ENCODE results near the gene C8B.

The C8B gene

GRCh38 chr1:56972976-56973375, 7.2 kb upstream of the C8B start:
- no peak for DNase-seq (ENCODE audit: low read depth in 2 of 2)

GRCh38 chr1:56970280-56970679, 4.5 kb upstream of the C8B start:
- DNase-seq (ENCODE audit: low read depth in 2 of 2), result no peak

- DNase-seq (ENCODE audit: low read depth in 2 of 2), result no peak
Measured at GRCh38 chr1:56968878-56969495, 3.2 kb upstream of the C8B start.

GRCh38 chr1:56967900-56968832, 2.4 kb upstream of the C8B start:
- no peak for DNase-seq (ENCODE audit: low read depth in 2 of 2)

- no peak for DNase-seq (ENCODE audit: low read depth in 2 of 2)
Measured at GRCh38 chr1:56967355-56967754, 1.5 kb upstream of the C8B start.

- DNase-seq (ENCODE audit: low read depth in 2 of 2), result no peak
Measured at GRCh38 chr1:56966698-56966999, 834 bp upstream of the C8B start.

GRCh38 chr1:56965191-56965590, 624 bp downstream of the C8B start:
- DNase-seq (ENCODE audit: low read depth in 2 of 2), result no peak

- DNase-seq (ENCODE audit: low read depth in 2 of 2), result no peak
Measured at GRCh38 chr1:56964349-56965017, 1.3 kb downstream of the C8B start.

- no peak for DNase-seq (ENCODE audit: low read depth in 2 of 2)
Measured at GRCh38 chr1:56963667-56964066, 2.1 kb downstream of the C8B start.

- no peak for DNase-seq (ENCODE audit: low read depth in 2 of 2)
Measured at GRCh38 chr1:56961426-56961825, 4.4 kb downstream of the C8B start.

- DNase-seq (ENCODE audit: low read depth in 2 of 2), result no peak
Measured at GRCh38 chr1:56958526-56958925, 7.3 kb downstream of the C8B start.

- no peak for DNase-seq (ENCODE audit: low read depth in 2 of 2)
Measured at GRCh38 chr1:56957931-56958330, 7.9 kb downstream of the C8B start.

- no peak for DNase-seq (ENCODE audit: low read depth in 2 of 2)
Measured at GRCh38 chr1:56954664-56955063, 11.2 kb downstream of the C8B start.

- DNase-seq (ENCODE audit: low read depth in 2 of 2), result no peak
Measured at GRCh38 chr1:56953386-56953785, 12.4 kb downstream of the C8B start.

- no peak for DNase-seq (ENCODE audit: low read depth in 2 of 2)
Measured at GRCh38 chr1:56952501-56952900, 13.3 kb downstream of the C8B start.

GRCh38 chr1:56948403-56949023, 17.3 kb downstream of the C8B start:
- no peak for DNase-seq (ENCODE audit: low read depth in 2 of 2)

GRCh38 chr1:56940039-56940438, 25.8 kb downstream of the C8B start:
- DNase-seq (ENCODE audit: low read depth in 2 of 2), result no peak

- no peak for DNase-seq (ENCODE audit: low read depth in 2 of 2)
Measured at GRCh38 chr1:56939209-56939608, 26.6 kb downstream of the C8B start.

GRCh38 chr1:56938646-56939045, 27.2 kb downstream of the C8B start:
- DNase-seq (ENCODE audit: low read depth in 2 of 2), result no peak

GRCh38 chr1:56934430-56935060, 31.3 kb downstream of the C8B start:
- no peak for DNase-seq (ENCODE audit: low read depth in 2 of 2)

GRCh38 chr1:56933606-56934005, 32.2 kb downstream of the C8B start:
- no peak for DNase-seq (ENCODE audit: low read depth in 2 of 2)

GRCh38 chr1:56933161-56933560, 32.7 kb downstream of the C8B start:
- DNase-seq (ENCODE audit: low read depth in 2 of 2), result no peak
